ENCODE results near the gene C19orf53. TPM values are rescaled to one million over a fixed set of nuclear protein-coding genes. Genes with fewer than 3 reads are reported as not detected.
"Not testable (repeated sequence)": the region's sequence is repeated elsewhere in the genome, so short reads cannot be mapped to it uniquely, and the experiment has no call there.

C19orf53 gene
- total and polyA plus RNA-seq, 2 donors: 163 to 185 TPM

- no peaks in the 10 kb centered on the region for H3K27me3 ChIP-seq (ENCODE audit: control insufficient read depth in 2 of 2, insufficient read depth in 1 of 2, low read length in 1 of 2)
- peak in 3 of 9 donors; percentile 61 to 77 (median 71) for DNase-seq (ENCODE audit: low read depth in 6 of 9, low spot score in 9 of 9)
- 30% methylated on average over 17 of the region's 17 CpGs for WGBS
- no peaks in the 10 kb centered on the region for H3K36me3 ChIP-seq (ENCODE audit: control insufficient read depth in 2 of 2, insufficient read depth in 2 of 2, low read length in 1 of 2)
- H3K9me3 ChIP-seq (ENCODE audit: control insufficient read depth in 2 of 2, insufficient read depth in 1 of 2, low read length in 1 of 2): no peaks in the 10 kb centered on the region
- no peak overlapping the region for H3K4me3 ChIP-seq (ENCODE audit: low read length in 2 of 2)
- peaks cover 23 to 53% of the 10 kb centered on the region in 2 donors for H3K4me1 ChIP-seq (ENCODE audit: control insufficient read depth in 2 of 2, insufficient read depth in 2 of 2, low read length in 2 of 2)
- no peak overlapping the region for H3K27ac ChIP-seq (ENCODE audit: low read depth in 1 of 2, low read length in 1 of 2)
These were observed 10.6 kb downstream of the C19orf53 start for GRCh38 chr19:13784731-13785452.

- WGBS: 35% methylated on average over 8 of the region's 8 CpGs
- Histone ChIP-seq H3K27me3 (ENCODE audit: control insufficient read depth in 2 of 2, insufficient read depth in 1 of 2, low read length in 1 of 2) (no peaks in the 10 kb centered on the region), H3K27ac (ENCODE audit: low read depth in 1 of 2, low read length in 1 of 2) (peak overlapping the region; percentile 78 to 90), H3K9me3 (ENCODE audit: control insufficient read depth in 2 of 2, insufficient read depth in 1 of 2, low read length in 1 of 2) (no peaks in the 10 kb centered on the region), H3K4me1 (ENCODE audit: control insufficient read depth in 2 of 2, insufficient read depth in 2 of 2, low read length in 2 of 2) (peaks cover 23 to 46% of the 10 kb centered on the region in 2 donors), H3K4me3 (ENCODE audit: low read length in 2 of 2) (no peak overlapping the region), H3K36me3 (ENCODE audit: control insufficient read depth in 2 of 2, insufficient read depth in 2 of 2, low read length in 1 of 2) (no peaks in the 10 kb centered on the region)
- peak in 1 of 9 donors; percentile 50 for DNase-seq (ENCODE audit: low read depth in 6 of 9, low spot score in 9 of 9)
These were observed 14.7 kb downstream of the C19orf53 start for GRCh38 chr19:13788991-13789390.

- no peak overlapping the region for H3K27ac ChIP-seq (ENCODE audit: low read depth in 1 of 2, low read length in 1 of 2)
- WGBS: 90% methylated on average over 8 of the region's 8 CpGs
- H3K36me3 ChIP-seq (ENCODE audit: control insufficient read depth in 2 of 2, insufficient read depth in 2 of 2, low read length in 1 of 2): no peaks in the 10 kb centered on the region
- H3K9me3 ChIP-seq (ENCODE audit: control insufficient read depth in 2 of 2, insufficient read depth in 1 of 2, low read length in 1 of 2): no peaks in the 10 kb centered on the region
- H3K4me3 ChIP-seq (ENCODE audit: low read length in 2 of 2): no peak overlapping the region
- no peaks in the 10 kb centered on the region for H3K27me3 ChIP-seq (ENCODE audit: control insufficient read depth in 2 of 2, insufficient read depth in 1 of 2, low read length in 1 of 2)
- peaks cover 22 to 40% of the 10 kb centered on the region in 2 donors for H3K4me1 ChIP-seq (ENCODE audit: control insufficient read depth in 2 of 2, insufficient read depth in 2 of 2, low read length in 2 of 2)
- DNase-seq (ENCODE audit: low read depth in 6 of 9, low spot score in 9 of 9): no peak
These were observed 16.1 kb downstream of the C19orf53 start for GRCh38 chr19:13790354-13790753.

GRCh38 chr19:13793317-13793716, 19.1 kb downstream of the C19orf53 start:
- peaks cover 19 to 42% of the 10 kb centered on the region in 2 donors for H3K4me1 ChIP-seq (ENCODE audit: control insufficient read depth in 2 of 2, insufficient read depth in 2 of 2, low read length in 2 of 2)
- not testable (repeated sequence) for H3K27ac ChIP-seq (ENCODE audit: low read depth in 1 of 2, low read length in 1 of 2)

GRCh38 chr19:13794398-13794756, 20.1 kb downstream of the C19orf53 start:
- Histone ChIP-seq H3K4me1 (ENCODE audit: control insufficient read depth in 2 of 2, insufficient read depth in 2 of 2, low read length in 2 of 2) (peaks cover 13 to 32% of the 10 kb centered on the region in 2 donors), H3K36me3 (ENCODE audit: control insufficient read depth in 2 of 2, insufficient read depth in 2 of 2, low read length in 1 of 2) (no peaks in the 10 kb centered on the region), H3K27me3 (ENCODE audit: control insufficient read depth in 2 of 2, insufficient read depth in 1 of 2, low read length in 1 of 2) (no peaks in the 10 kb centered on the region), H3K27ac (ENCODE audit: low read depth in 1 of 2, low read length in 1 of 2) (peak overlapping the region in 1 of 2 donors; percentile 68), H3K9me3 (ENCODE audit: control insufficient read depth in 2 of 2, insufficient read depth in 1 of 2, low read length in 1 of 2) (no peaks in the 10 kb centered on the region), H3K4me3 (ENCODE audit: low read length in 2 of 2) (peak overlapping the region; percentile 71 to 97)
- WGBS: 19% methylated on average over 8 of the region's 8 CpGs
- no peak for DNase-seq (ENCODE audit: low read depth in 6 of 9, low spot score in 9 of 9)

More at GRCh38 chr19:13793317-13793716, 19.1 kb downstream of the C19orf53 start:
- not testable (repeated sequence) for H3K4me3 ChIP-seq (ENCODE audit: low read length in 2 of 2); DNase-seq (ENCODE audit: low read depth in 6 of 9, low spot score in 9 of 9); H3K27me3 ChIP-seq (ENCODE audit: control insufficient read depth in 2 of 2, insufficient read depth in 1 of 2, low read length in 1 of 2); H3K36me3 ChIP-seq (ENCODE audit: control insufficient read depth in 2 of 2, insufficient read depth in 2 of 2, low read length in 1 of 2); H3K9me3 ChIP-seq (ENCODE audit: control insufficient read depth in 2 of 2, insufficient read depth in 1 of 2, low read length in 1 of 2)
- 97% methylated on average over 9 of the region's 9 CpGs for WGBS

GRCh38 chr19:13794757-13795589, 20.7 kb downstream of the C19orf53 start, which contains the start of gene ZSWIM4:
Gene ZSWIM4, plus strand, starts transcription at chr19:13795443. Its CDS starts 206 bp downstream, at chr19:13795649.
- Histone ChIP-seq H3K27ac (ENCODE audit: low read depth in 1 of 2, low read length in 1 of 2) (peak within 1 kb of the TSS; percentile 55 to 87), H3K36me3 (ENCODE audit: control insufficient read depth in 2 of 2, insufficient read depth in 2 of 2, low read length in 1 of 2) (peaks cover 3% of the 10 kb centered on the region in 2 donors), H3K27me3 (ENCODE audit: control insufficient read depth in 2 of 2, insufficient read depth in 1 of 2, low read length in 1 of 2) (no peaks in the 10 kb centered on the region), H3K9me3 (ENCODE audit: control insufficient read depth in 2 of 2, insufficient read depth in 1 of 2, low read length in 1 of 2) (no peaks in the 10 kb centered on the region), H3K4me1 (ENCODE audit: control insufficient read depth in 2 of 2, insufficient read depth in 2 of 2, low read length in 2 of 2) (peaks cover 13 to 28% of the 10 kb centered on the region in 2 donors), H3K4me3 (ENCODE audit: low read length in 2 of 2) (peak within 1 kb of the TSS; percentile 71 to 97)
- peak; percentile 92 to 99 (median 96) for DNase-seq (ENCODE audit: low read depth in 6 of 9, low spot score in 9 of 9)
- WGBS: 1% methylated on average over 71 of the region's 71 CpGs

- Histone ChIP-seq H3K9me3 (ENCODE audit: control insufficient read depth in 2 of 2, insufficient read depth in 1 of 2, low read length in 1 of 2) (no peaks in the 10 kb centered on the region), H3K4me3 (ENCODE audit: low read length in 2 of 2) (peak overlapping the region; percentile 71 to 97), H3K36me3 (ENCODE audit: control insufficient read depth in 2 of 2, insufficient read depth in 2 of 2, low read length in 1 of 2) (peaks cover 6% of the 10 kb centered on the region in 2 donors), H3K27me3 (ENCODE audit: control insufficient read depth in 2 of 2, insufficient read depth in 1 of 2, low read length in 1 of 2) (no peaks in the 10 kb centered on the region), H3K27ac (ENCODE audit: low read depth in 1 of 2, low read length in 1 of 2) (peak overlapping the region; percentile 33 to 87), H3K4me1 (ENCODE audit: control insufficient read depth in 2 of 2, insufficient read depth in 2 of 2, low read length in 2 of 2) (peaks cover 13 to 25% of the 10 kb centered on the region in 2 donors)
- WGBS: 2% methylated on average over 42 of the region's 42 CpGs
- DNase-seq (ENCODE audit: low read depth in 6 of 9, low spot score in 9 of 9): peak in 1 of 9 donors; percentile 48
These were observed 21.5 kb downstream of the C19orf53 start for GRCh38 chr19:13795595-13796300.

- H3K27me3 ChIP-seq (ENCODE audit: control insufficient read depth in 2 of 2, insufficient read depth in 1 of 2, low read length in 1 of 2): no peaks in the 10 kb centered on the region
- peak overlapping the region; percentile 31 to 44 for H3K27ac ChIP-seq (ENCODE audit: low read depth in 1 of 2, low read length in 1 of 2)
- H3K4me1 ChIP-seq (ENCODE audit: control insufficient read depth in 2 of 2, insufficient read depth in 2 of 2, low read length in 2 of 2): peaks cover 13 to 25% of the 10 kb centered on the region in 2 donors
- no peaks in the 10 kb centered on the region for H3K9me3 ChIP-seq (ENCODE audit: control insufficient read depth in 2 of 2, insufficient read depth in 1 of 2, low read length in 1 of 2)
- 22% methylated on average over 12 of the region's 12 CpGs for WGBS
- H3K4me3 ChIP-seq (ENCODE audit: low read length in 2 of 2): peak overlapping the region; percentile 71 to 97
- peaks cover 6 to 13% of the 10 kb centered on the region in 2 donors for H3K36me3 ChIP-seq (ENCODE audit: control insufficient read depth in 2 of 2, insufficient read depth in 2 of 2, low read length in 1 of 2)
- peak in 1 of 9 donors; percentile 57 for DNase-seq (ENCODE audit: low read depth in 6 of 9, low spot score in 9 of 9)
These were observed 22.2 kb downstream of the C19orf53 start for GRCh38 chr19:13796301-13797057.
